Tibial nerve (tissue), 4 donors: ENCODE measurements around the gene TSPAN2.

Source experiments
- CTCF ChIP-seq, 5 experiments: fragments of 200-600 bp in 3 of 5; fragments of 450-650 bp in 2 of 5; sonication (generic) in 3 of 5; IDR thresholded peaks; one replicate each; pipeline ENCODE4 v1.5.1; 2016 to 2019; ENCODE audit warnings: antibody characterized with exemption in 5 of 5, mild to moderate bottlenecking in 3 of 5, moderate library complexity in 2 of 5
- EP300 ChIP-seq, 2 donors: sonication (generic); formaldehyde crosslinking; IDR thresholded peaks; one replicate each; pipeline ENCODE4 v1.6.1; 2017; ENCODE audit warnings: antibody characterized with exemption in 2 of 2, mild to moderate bottlenecking in 1 of 2
- POLR2A ChIP-seq, 2 donors: fragments of 450-650 bp; IDR thresholded peaks; one replicate each; pipeline ENCODE4 v1.6.1; 2017; ENCODE audit warnings: antibody characterized with exemption in 2 of 2, mild to moderate bottlenecking in 2 of 2, moderate library complexity in 2 of 2

DNA sequence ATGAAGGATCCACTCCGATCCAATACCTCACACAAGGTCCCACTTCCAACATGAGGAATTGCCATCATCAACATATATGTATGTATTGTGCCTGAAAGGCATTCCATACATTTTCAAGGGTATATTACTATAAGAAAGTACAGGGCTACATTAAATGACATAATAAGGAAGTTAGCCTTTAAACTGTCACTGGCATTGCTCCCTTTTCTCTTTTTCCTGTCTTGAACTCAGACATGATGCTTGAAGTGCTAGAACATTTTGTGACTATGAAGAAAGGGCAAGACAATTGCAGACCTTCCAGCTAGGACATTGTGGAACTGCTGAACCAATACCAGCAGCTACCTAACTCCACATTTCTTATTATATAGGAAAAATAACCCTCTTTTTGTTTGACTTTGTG lies 2.9 kb upstream of the TSPAN2 start:
- TF ChIP-seq CTCF (IDR thresholded peaks at IDR 0.05) (no peak), POLR2A (IDR thresholded peaks at IDR 0.05) (no peak), EP300 (IDR thresholded peaks at IDR 0.05) (no peak)
